Hepatocyte (in vitro differentiated cells): ENCODE results near the gene C1orf116. TPM values are rescaled to one million over a fixed set of nuclear protein-coding genes. Genes with fewer than 3 reads are reported as not detected.

Experiments used
- DNase-seq: peaks from one replicate; pipeline ENCODE4 v3.0.0-alpha.2; 2016; ENCODE audit warnings: low spot score
- H2AFZ ChIP-seq: fragments of 200-600 bp; sonication (generic); 2 replicates; pipeline ENCODE4 v1.6.0; 2016; ENCODE audit warnings: antibody characterized with exemption, mild to moderate bottlenecking
- H3K27ac ChIP-seq: fragments of 200-600 bp; sonication (generic); 2 replicates; pipeline ENCODE4 v1.5.1; 2016; ENCODE audit warnings: mild to moderate bottlenecking
- H3K27me3 ChIP-seq: fragments of 200-600 bp; sonication (generic); 2 replicates; pipeline ENCODE4 v1.6.1; 2016
- H3K36me3 ChIP-seq: fragments of 200-600 bp; sonication (generic); replicated peaks from 2 replicates; pipeline ENCODE4 v1.5.1; 2016; ENCODE audit warnings: low read depth; ENCODE audit not compliant: insufficient read depth
- H3K4me1 ChIP-seq: fragments of 200-600 bp; sonication (generic); 2 replicates; pipeline ENCODE4 v1.5.1; 2016; ENCODE audit warnings: mild to moderate bottlenecking, moderate library complexity; ENCODE audit not compliant: insufficient read depth
- H3K4me2 ChIP-seq: fragments of 200-600 bp; sonication (generic); 2 replicates; pipeline ENCODE4 v1.6.0; 2016
- H3K4me3 ChIP-seq: fragments of 200-600 bp; sonication (generic); 2 replicates; pipeline ENCODE4 v1.5.1; 2016; ENCODE audit warnings: mild to moderate bottlenecking
- H3K79me2 ChIP-seq: fragments of 200-600 bp; sonication (generic); 2 replicates; pipeline ENCODE4 v1.6.0; 2017; ENCODE audit warnings: mild to moderate bottlenecking
- H3K9me2 ChIP-seq: fragments of 200-600 bp; sonication (generic); replicated peaks from 2 replicates; pipeline ENCODE4 v1.6.0; 2017; ENCODE audit warnings: mild to moderate bottlenecking; ENCODE audit not compliant: insufficient read depth
- H3K9me3 ChIP-seq: fragments of 200-600 bp; sonication (generic); 2 replicates; pipeline ENCODE4 v1.5.1; 2016; ENCODE audit warnings: low read depth, mild to moderate bottlenecking
- H4K20me1 ChIP-seq: fragments of 200-600 bp; sonication (generic); 2 replicates; pipeline ENCODE4 v1.6.0; 2016; ENCODE audit warnings: mild to moderate bottlenecking; ENCODE audit not compliant: insufficient read depth, poor library complexity, severe bottlenecking
- CTCF ChIP-seq: fragments of 200-600 bp; sonication (generic); IDR thresholded peaks from 2 replicates; pipeline ENCODE4 v1.5.1; 2016; ENCODE audit warnings: antibody characterized with exemption, mild to moderate bottlenecking; ENCODE audit not compliant: poor library complexity
- EZH2 ChIP-seq: fragments of 200-600 bp; sonication (generic); IDR thresholded peaks from 2 replicates; pipeline ENCODE4 v1.6.1; 2016; ENCODE audit warnings: antibody characterized with exemption, mild to moderate bottlenecking, borderline replicate concordance
- EZH2phosphoT487 ChIP-seq: fragments of 200-600 bp; sonication (generic); IDR thresholded peaks from one replicate; pipeline ENCODE4 v1.6.1; 2018; ENCODE audit warnings: antibody characterized with exemption, mild to moderate bottlenecking, low read depth, moderate library complexity; ENCODE audit not compliant: unreplicated experiment, severe bottlenecking
- WGBS: methylation state at CpG from one replicate; pipeline ENCODE4 v1.1.6; 2016; ENCODE audit warnings: low lambda C conversion rate; ENCODE audit errors: missing lambda C conversion rate; 5-methylcytosine and 5-hydroxymethylcytosine counted together
- polyA plus RNA-seq: library from polyadenylated mRNA; unstranded; fragments of >200 nt; fragmentation: Nextera tagmentation; extraction: Ambion mirVana; gene quantifications from 2 replicates; pipeline ENCODE4 v1.2.1, GENCODE V29; 2016
- total RNA-seq: library from RNA; depleted of rRNA; stranded (reverse); fragments of >200 nt; gene quantifications from 2 replicates; pipeline ENCODE4 v1.2.3, GENCODE V29; 2014

Gene C1orf116
- total and polyA plus RNA-seq, 2 experiments from 2014 or later, result 15.7 to 18.3 TPM

GRCh38 chr1:206969090-206969489, 63.5 kb downstream of the C1orf116 start:
- no peak overlapping the region for H3K4me2 ChIP-seq
- no peak overlapping the region for H3K4me3 ChIP-seq
- no peaks in the 10 kb centered on the region for H3K9me2 ChIP-seq
- no peaks in the 10 kb centered on the region for H3K9me3 ChIP-seq
- TF ChIP-seq EZH2, result no peak
- TF ChIP-seq EZH2phosphoT487, result no peak
- no peak for TF ChIP-seq CTCF
- peaks cover 29% of the 10 kb centered on the region for H3K4me1 ChIP-seq
- H3K79me2 ChIP-seq, result no peaks in the 10 kb centered on the region
- no peak overlapping the region for H2AFZ ChIP-seq
- H3K36me3 ChIP-seq, result no peaks in the 10 kb centered on the region
- H4K20me1 ChIP-seq, result no peaks in the 10 kb centered on the region
- peak; percentile 81 for DNase-seq
- 40% methylated on average over 5 of the region's 5 CpGs for WGBS
- H3K27me3 ChIP-seq, result no peaks in the 10 kb centered on the region
- H3K27ac ChIP-seq, result peak overlapping the region; percentile 83

Other genes starting within 250 kb of the C1orf116 start
- gene IL20, start 167.1 kb downstream of the C1orf116 start, total RNA-seq, result not detected in 2 replicates
- not detected in 2 replicates for gene IL20, start 167.1 kb downstream of the C1orf116 start, polyA plus RNA-seq
- 0.12 TPM in 1 of 2 replicates, not detected in the other for gene IL24, start 135.3 kb downstream of the C1orf116 start, total RNA-seq
- 1.3 TPM in 1 of 2 replicates, not detected in the other for gene IL24, start 135.3 kb downstream of the C1orf116 start, polyA plus RNA-seq
- gene FCMR, start 110.8 kb downstream of the C1orf116 start, total RNA-seq, result 0.97 and 2.6 TPM in 2 replicates
- gene FCMR, start 110.8 kb downstream of the C1orf116 start, polyA plus RNA-seq, result 0.71 and 0.88 TPM in 2 replicates
- gene PIGR, start 86.3 kb downstream of the C1orf116 start, total RNA-seq, result 22.9 and 23.3 TPM in 2 replicates
- 8.1 and 11.0 TPM in 2 replicates for gene PIGR, start 86.3 kb downstream of the C1orf116 start, polyA plus RNA-seq
- 0.52 and 0.70 TPM in 2 replicates for gene FCAMR, start 62.3 kb downstream of the C1orf116 start, total RNA-seq
- 0.52 TPM in 1 of 2 replicates, not detected in the other for gene FCAMR, start 62.3 kb downstream of the C1orf116 start, polyA plus RNA-seq
- 25.7 and 25.8 TPM in 2 replicates for gene YOD1, start 18.5 kb upstream of the C1orf116 start, total RNA-seq
- gene YOD1, start 18.5 kb upstream of the C1orf116 start, polyA plus RNA-seq, result 4.5 and 5.6 TPM in 2 replicates
- gene PFKFB2, start 20.5 kb upstream of the C1orf116 start, total RNA-seq, result 19.2 and 23.6 TPM in 2 replicates
- 9.5 and 10.0 TPM in 2 replicates for gene PFKFB2, start 20.5 kb upstream of the C1orf116 start, polyA plus RNA-seq
- gene C4BPB, start 56.1 kb upstream of the C1orf116 start, total RNA-seq, result 16.0 and 16.8 TPM in 2 replicates
- gene C4BPB, start 56.1 kb upstream of the C1orf116 start, polyA plus RNA-seq, result 12.4 and 13.5 TPM in 2 replicates
- 17.2 and 23.5 TPM in 2 replicates for gene C4BPA, start 71.5 kb upstream of the C1orf116 start, total RNA-seq
- 10.2 and 12.4 TPM in 2 replicates for gene C4BPA, start 71.5 kb upstream of the C1orf116 start, polyA plus RNA-seq